Stimulated activated CD8-positive, alpha-beta memory T cell treated with anti-CD3 and anti-CD28 coated beads, Interleukin-15, amount 100 ng/mL, for 1 hour (primary cell): ENCODE data around the gene ARID1B.

ENCODE experiments used
- DNase-seq: peaks from one replicate; pipeline ENCODE4 v3.0.0-alpha.2; 2020; ENCODE audit warnings: low read depth

The ARID1B gene

DNA sequence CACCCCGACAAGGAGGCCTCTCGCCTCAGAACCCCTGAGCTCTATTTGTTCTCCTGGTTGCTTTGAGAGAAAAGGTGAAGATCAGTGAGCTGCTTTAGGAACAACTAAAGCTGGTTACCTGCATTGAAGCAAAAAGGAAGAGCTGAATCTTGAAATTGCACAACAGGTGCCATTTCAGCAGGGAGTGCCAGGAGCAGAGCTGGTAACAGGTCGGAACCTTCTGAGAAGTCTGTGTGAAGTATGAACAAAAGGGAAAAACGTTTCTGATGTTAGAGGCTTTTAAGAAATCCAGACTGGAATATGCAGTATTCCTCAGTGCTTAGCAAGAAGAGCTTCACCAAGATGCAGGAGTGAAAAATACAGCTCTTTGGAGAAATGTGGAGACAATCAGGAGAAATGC lies 382.2 kb downstream of the ARID1B start:
- no peak for DNase-seq

- DNase-seq = no peak
These were observed 384.7 kb downstream of the ARID1B start for GRCh38 chr6:157161912-157162311.

- DNase-seq = no peak
These were observed 385.7 kb downstream of the ARID1B start for GRCh38 chr6:157162766-157163433.

DNA sequence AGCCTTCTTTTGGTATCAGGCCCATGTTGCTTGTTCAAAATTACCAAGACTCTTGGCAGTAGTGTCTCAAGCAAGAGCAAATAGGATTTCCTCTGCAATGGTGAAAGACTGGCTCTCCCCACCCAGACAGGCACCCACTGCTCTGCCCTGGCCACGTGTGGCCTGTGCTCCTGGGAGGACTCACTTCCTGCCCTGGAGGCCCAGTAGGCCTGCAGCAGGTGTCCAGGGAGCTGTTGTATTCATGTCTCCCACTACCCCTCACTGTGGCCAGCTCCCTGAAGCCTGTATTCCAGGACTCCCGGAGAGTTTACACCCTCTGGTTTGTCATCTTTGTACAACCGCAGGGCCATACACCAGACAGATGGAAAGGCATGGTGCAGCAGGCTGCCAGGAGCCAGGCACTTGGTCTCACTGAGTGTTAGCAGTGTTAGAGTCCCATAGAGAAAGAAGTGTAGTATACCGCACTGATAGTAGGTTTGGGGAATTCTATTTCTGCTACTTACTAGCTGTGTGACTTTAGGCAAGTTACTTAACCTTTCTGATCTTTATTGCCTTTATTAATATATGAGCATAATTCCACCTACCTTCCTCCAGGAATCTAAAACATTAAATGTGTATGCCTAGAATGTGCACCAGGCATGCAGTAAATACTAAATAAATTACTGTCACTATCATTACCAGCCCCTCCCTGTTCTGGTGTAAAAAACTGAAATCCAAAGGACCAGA lies 386.4 kb downstream of the ARID1B start:
- DNase-seq = no peak

- no peak for DNase-seq
These were observed 387.8 kb downstream of the ARID1B start for GRCh38 chr6:157164972-157165371.

DNA sequence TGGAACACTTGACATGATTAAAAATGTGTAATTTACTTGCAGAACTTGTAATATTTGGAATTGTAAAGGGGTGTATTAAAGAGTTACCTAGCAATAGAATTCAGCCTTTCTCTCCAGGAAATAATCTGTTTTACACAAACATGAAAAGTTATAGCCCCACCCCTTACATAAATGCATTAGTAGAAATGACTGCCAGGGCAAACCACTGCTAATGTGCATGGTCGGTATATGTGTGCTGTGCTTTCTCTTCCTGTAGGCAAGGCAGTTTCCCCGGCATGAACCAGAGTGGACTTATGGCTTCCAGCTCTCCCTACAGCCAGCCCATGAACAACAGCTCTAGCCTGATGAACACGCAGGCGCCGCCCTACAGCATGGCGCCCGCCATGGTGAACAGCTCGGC lies 389.6 kb downstream of the ARID1B start:
- DNase-seq = no peak

GRCh38 chr6:157167837-157168236 lies 390.7 kb downstream of the ARID1B start:
- no peak for DNase-seq

- DNase-seq = no peak
These were observed 391.3 kb downstream of the ARID1B start for GRCh38 chr6:157168471-157168870.

- no peak for DNase-seq
These were observed 392.0 kb downstream of the ARID1B start for GRCh38 chr6:157169226-157169625.

DNA sequence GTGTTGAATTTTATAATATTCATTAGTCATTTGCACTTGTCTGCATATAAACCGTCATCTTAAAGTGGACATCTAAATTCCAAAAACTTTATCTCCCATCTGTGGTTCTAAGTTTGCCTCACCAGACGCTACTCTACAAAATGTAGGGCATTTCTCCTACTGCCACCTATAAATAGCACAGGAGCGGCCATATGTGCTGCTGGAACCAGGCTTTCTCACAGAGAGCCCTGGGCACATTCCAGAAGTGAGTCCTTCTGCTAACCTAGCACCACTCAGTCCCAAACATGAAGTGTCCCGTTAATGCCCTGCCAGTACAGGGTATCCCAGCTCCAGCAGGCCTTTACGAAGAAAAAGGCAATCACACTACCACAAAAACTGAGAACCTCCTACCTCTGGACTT lies 392.5 kb downstream of the ARID1B start:
- no peak for DNase-seq

DNA sequence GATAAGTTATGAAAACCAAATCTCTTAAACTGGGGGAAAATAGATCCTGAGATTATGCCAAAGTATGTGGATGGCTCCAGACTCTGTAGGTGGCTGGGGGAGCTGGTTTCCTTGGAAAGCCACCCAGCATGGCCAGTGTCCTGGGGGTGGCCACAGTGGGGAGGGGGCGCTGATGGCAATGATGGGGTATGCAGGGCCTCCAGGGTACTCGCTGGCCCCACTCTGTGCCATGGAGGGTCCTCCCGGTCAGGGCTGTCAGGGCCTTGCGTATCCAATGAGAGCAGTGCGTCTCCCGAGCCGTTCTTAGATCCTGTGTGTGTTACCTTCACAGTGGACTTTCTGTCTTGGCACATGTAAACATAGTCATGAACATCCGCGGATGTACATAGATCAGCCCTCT lies 393.4 kb downstream of the ARID1B start:
- DNase-seq = no peak

DNA sequence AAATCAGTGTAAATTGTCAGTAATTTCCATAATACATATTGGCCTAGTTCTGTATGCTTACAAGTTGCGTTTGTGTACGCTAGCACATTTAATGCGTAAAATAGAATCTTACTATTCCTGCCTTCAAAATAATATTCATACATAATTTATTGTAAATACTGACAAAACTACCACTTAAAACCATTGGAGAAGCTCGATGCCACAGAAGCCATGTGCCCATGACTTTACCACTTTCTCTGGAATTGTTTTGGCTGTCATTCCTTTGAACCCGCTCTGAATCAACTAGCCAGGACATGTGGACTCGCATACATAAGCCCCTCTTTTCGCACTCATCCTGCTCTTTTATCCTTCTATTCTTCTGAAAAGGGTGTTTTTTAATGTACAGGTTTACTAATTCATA lies 394.6 kb downstream of the ARID1B start:
- DNase-seq = no peak

GRCh38 chr6:157172231-157172701 lies 395.1 kb downstream of the ARID1B start:
- DNase-seq = no peak

DNA sequence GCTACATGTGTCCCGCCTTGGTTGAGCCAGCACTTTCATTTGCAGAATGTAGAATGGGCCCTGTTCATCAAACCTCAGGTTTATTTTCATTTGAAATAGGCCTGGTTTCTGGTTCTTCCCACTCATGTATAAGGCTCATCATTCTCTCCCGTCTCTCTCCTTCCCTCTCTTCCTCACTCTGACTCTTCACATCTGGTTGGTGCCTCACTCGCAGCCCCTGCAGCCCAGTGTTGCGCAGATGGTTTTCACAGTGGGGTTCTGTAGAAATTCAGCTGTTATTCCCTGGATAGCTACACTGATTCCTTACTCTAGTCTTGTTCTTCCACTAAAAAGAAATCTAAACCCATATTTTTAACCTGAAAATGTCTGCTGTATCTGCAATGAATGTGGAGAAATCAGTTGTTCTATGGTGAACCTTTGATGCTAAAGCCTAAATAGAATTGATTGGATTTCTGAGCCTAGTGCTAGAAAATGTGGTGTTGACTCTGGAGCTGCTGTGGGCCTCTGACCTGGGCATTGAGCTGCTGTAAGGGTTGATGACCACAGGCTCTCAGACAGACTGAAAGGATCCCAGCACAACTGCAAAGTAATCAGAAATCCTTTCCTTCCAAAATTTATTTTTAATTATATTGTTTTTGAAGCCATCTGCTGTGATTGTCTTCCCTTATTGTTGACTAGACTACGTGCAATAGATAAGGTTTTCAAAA lies 395.8 kb downstream of the ARID1B start:
- no peak for DNase-seq

DNA sequence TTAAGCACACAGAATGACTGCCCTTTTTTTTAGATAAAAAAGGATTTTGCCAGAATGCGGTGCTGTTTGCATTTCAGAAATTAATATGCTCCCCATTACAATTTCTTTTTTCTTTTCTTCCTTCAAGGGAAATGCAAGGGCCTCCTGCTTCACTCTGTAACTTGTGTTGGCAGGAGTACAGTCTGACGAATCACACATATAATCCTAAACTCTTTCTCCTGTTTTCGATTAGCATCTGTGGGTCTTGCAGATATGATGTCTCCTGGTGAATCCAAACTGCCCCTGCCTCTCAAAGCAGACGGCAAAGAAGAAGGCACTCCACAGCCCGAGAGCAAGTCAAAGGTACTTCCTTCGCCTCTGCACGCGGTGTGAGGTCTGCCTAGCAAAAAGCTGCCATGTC lies 396.6 kb downstream of the ARID1B start:
- DNase-seq = no peak

DNA sequence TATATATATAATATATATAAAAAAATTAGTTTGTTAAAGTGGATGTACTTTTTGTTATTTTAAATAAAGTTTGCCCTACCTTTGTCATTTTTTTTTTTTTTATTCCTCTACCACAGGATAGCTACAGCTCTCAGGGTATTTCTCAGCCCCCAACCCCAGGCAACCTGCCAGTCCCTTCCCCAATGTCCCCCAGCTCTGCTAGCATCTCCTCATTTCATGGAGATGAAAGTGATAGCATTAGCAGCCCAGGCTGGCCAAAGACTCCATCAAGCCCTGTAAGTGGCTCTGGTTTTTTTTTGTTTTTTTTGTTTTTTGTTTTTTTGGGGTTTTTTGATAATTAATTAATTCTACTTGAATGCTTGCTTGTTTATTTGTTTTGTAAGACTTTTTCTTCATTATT lies 397.6 kb downstream of the ARID1B start:
- no peak for DNase-seq

DNA sequence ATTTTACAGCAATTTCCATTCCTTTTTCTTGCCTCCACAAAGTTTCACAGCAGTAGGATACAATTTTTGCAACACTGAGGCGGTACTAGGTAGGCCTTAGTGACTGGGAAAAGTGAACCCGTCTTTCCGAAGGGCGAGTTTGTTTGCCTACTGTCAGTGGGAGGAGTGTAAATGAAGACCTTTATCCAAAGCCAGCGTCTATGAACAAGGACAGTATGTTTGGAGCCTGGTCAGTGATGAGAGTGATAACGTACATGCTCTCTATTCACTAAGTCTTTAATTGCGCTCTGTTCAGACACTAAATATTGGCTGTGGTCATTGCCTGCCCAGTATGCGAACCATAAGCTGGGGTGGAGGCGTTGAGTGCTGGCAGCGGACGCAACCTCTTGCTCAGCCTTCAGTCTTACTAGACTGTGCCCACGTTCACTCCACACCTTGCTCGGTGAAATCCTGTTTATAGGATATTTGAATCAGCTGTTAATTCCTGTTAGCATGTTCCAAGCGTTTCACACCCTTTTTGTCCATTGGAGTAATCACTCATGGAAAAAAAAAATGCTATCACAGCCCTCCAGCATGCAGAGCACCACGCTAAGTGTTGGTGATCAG lies 400.7 kb downstream of the ARID1B start:
- no peak for DNase-seq

DNA sequence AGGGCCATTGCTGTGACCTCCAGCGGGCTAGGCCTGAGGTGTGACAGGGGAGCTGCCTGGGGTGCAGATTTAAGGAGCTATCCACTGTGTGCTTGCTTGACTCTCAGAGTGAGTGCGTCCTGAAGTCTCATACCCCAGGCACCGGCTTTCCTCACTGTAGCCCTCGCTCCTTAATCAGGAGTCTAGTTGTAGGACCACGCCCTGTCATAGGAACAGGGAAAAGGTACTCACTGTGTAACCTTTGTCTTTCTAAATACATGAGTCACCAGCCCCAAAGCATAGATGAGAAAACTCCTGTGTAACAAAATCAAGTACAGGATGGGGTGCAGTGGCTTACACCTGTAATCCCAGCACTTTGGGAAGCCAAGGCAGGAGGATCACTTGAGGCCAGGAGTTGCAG lies 404.5 kb downstream of the ARID1B start:
- DNase-seq = no peak

GRCh38 chr6:157182503-157183264 lies 405.5 kb downstream of the ARID1B start:
- DNase-seq = no peak

DNA sequence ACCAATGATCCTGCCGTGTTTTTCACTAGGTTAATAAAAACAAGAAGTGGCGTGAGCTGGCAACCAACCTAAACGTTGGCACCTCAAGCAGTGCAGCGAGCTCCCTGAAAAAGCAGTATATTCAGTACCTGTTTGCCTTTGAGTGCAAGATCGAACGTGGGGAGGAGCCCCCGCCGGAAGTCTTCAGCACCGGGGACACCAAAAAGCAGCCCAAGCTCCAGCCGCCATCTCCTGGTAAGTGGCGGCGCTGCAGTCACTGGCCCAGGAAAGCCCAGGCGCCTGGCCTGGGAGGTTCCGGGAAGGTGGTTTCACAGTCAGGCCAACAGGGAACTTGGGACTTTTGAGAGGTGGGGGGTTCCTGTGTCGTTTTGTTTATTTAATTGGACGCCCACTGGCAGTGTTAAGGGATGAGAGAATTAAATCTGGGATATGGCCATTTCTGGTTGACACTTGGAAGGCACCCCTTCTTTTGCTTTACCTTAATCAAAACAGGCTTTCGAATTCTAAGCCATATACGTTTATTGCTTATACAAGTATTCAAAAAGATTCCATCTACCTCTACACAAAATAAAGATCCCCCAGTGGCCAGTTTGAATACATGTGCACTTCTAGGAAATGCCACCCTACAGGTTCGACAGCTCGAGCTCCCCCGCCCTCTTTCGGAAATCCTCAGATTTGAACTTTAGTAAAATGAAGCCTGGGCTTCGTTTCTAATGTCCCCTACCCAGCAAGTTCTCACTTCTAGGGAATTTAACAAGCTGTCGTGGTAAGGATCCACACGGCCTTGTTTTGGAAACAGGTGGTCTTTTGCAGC lies 407.2 kb downstream of the ARID1B start:
- DNase-seq = peak; percentile 8

DNA sequence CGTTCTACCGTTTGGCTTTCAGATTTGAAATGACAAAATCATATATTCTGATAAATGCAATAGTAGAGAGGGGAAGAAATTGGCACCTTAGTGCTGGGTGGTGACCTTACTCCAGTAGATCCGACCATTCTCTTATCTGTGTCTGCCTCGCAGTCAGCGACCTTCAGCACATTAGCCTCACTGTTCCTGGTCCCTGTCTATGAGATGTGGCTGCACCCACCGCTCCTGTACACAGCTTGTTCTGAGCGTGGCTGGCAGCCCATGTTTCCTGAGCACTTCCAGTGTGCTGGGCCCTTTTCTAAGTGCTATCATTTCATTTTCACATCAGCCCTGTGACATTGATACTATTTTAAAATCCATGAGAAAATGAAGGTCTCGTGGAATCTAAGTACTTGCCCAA lies 408.0 kb downstream of the ARID1B start:
- no peak for DNase-seq
